Measurements from ENCODE around the gene LRRFIP2. TPM values are rescaled to one million over a fixed set of nuclear protein-coding genes. Genes with fewer than 3 reads are reported as not detected.

Gene LRRFIP2
- total RNA-seq, 1 donor from 2014 or later, result 36.4 TPM

GRCh38 chr3:37115446-37115845, 58.9 kb downstream of the LRRFIP2 start:
- DNase-seq (ENCODE audit: low spot score), result peak; percentile 39

DNA sequence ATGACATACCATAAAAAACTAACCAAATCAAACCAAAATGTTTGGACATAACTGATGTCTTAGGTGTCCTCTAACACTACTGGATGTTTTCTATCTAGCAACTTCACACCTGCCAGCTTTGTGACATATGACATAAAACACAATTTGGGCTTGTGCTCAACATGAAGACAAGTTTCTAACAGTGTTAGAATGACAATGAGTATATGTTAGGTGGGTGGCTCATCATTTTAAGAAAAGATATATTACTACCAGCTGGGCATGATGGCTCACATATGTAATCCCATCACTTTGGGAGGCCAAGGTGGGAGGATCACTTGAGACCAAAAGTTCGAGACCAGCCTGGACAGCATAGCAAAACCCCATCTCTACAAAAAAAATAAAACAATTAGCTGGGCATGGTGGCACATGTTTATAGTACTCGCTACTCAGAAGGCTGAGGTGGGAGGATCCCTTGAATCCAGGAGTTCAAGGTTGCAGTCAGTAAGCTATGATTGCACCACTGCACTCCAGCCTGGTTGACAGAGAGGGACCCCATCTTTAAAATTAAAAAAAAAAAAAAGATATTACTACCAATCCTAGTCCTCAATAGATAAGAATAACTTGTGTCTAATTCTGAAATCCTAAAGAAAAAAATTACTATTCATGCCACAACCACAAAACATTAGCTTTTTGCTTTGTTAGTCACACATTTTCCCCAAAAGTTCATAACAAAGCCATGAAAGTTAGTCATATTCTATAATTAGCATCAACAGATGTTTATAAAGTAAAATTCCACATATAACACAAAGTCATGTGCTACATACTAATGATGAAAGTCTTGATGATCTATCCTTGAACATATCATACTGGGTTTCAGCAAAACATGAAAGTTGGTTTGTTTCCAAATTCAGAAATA, 59.9 kb downstream of the LRRFIP2 start:
- peak; percentile 47 for DNase-seq (ENCODE audit: low spot score)

- DNase-seq (ENCODE audit: low spot score), result no peak
These were observed 61.4 kb downstream of the LRRFIP2 start for GRCh38 chr3:37112987-37113386.

- no peak for DNase-seq (ENCODE audit: low spot score)
These were observed 63.2 kb downstream of the LRRFIP2 start for GRCh38 chr3:37111199-37111598.

- no peak for DNase-seq (ENCODE audit: low spot score)
These were observed 66.5 kb downstream of the LRRFIP2 start for GRCh38 chr3:37107846-37108245.

DNA sequence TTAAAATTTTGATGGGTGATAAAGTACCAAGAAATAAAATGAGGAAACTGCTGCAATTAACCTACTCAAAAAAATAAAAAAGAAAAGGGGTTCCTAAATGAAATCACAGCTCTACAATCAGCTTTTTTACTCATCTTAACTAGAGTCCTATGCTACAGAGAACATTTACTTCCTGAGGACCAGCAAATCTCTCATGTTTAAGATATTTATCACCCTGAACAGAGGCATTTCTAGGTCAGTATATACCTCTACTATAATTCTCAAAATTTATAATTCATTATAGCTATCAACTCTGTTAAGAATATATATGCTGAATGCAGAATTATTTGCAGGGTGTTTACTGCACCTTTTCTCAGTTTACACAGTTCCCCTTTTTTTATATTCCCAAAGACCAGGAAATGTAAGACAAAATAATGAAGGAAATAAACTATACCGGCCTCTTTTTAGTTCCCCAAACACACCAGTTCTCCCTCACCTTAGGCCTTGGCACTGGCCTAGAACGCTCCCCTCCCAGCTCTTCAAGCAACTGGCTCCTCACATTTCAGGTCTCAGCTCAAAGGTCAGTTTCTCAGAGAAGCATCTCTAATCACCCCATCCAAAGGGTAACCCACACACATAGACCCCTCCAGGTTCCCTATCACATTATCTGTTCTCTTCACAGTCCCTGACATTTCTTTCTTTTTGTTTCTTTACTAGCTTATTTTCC, 71.1 kb downstream of the LRRFIP2 start:
- DNase-seq (ENCODE audit: low spot score), result no peak

- no peak for DNase-seq (ENCODE audit: low spot score)
These were observed 74.0 kb downstream of the LRRFIP2 start for GRCh38 chr3:37100411-37100810.

- no peak for DNase-seq (ENCODE audit: low spot score)
These were observed 74.9 kb downstream of the LRRFIP2 start for GRCh38 chr3:37099469-37099868.

DNA sequence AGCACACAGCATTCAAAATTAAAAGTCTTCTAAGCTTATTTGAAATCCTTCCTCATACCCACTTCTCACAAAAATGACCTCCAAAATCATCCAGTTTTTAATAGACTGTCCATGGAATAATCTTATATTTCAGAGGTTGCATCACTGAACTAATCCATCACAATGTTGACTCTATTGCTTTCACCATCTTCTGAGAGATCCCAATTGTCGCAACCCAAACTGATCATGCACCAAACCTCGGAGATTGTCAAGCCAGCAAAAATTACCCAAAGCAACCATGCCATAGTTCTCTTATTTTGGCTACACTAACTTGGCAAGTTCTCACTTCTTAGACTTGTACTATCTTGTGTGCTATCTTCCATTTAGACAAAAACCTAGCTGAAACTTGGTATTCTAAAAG, 75.5 kb downstream of the LRRFIP2 start:
- DNase-seq (ENCODE audit: low spot score), result no peak

DNA sequence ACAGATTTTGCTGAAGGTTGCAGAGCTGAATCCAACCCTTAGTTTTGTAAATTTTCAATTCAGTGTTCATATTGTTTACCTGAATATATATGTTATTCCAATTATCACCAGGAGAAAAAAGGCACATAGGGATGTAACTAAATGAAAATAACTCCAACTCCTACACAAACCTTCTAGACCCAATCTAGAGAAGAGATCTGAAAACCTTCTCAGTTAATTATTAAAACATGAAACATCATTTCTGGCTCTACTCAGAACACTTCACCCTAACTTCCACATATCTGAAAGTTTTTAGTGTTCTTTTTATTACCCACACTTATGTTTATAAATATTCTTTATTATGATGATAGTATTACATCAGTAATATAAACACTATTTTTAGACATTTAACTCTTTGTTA, 76.6 kb downstream of the LRRFIP2 start:
- DNase-seq (ENCODE audit: low spot score), result no peak

DNA sequence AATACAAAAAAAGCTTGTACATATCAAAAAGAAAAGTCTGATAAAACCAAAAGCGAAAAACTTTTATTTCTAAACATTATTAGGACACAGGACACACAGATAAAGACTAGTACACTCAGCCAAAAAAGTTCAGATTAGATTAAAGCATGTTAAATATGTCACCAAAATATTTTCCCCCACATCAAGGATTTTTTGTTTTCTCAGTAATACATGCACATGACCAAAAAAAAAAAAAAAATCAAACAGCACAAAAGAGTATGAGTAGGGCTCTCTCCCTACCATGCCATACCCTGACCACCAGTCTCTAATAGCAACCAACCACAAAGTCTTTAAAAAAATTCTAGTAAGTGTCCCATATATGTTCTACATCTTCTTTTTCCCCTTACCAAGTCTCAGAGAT, 77.4 kb downstream of the LRRFIP2 start:
- peak; percentile 38 for DNase-seq (ENCODE audit: low spot score)

- DNase-seq (ENCODE audit: low spot score), result peak; percentile 72
These were observed 78.1 kb downstream of the LRRFIP2 start for GRCh38 chr3:37096288-37096687.

GRCh38 chr3:37094636-37095035, 79.7 kb downstream of the LRRFIP2 start:
- DNase-seq (ENCODE audit: low spot score), result no peak

DNA sequence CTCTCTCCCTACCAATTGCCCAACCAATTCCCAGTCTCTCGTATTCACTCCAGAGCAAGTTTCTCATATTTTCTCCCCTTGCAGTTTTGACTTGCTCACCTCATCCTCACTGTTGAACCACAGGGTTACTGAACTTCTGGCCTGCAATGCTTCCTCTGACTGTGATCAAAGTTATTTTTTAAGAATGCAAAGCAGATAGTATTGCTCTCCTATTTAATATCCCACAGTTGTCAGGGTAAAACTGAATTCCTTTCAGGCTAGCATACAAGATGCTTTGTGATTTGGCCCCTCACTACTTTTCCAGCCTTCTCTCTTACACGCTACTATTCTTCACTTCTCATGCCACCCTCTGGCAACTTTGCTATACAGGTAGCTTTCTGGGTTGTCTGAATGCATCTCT, 80.9 kb downstream of the LRRFIP2 start:
- DNase-seq (ENCODE audit: low spot score), result no peak

- DNase-seq (ENCODE audit: low spot score), result no peak
These were observed 81.9 kb downstream of the LRRFIP2 start for GRCh38 chr3:37092484-37092883.

- DNase-seq (ENCODE audit: low spot score), result no peak
These were observed 86.5 kb downstream of the LRRFIP2 start for GRCh38 chr3:37087870-37088269.

DNA sequence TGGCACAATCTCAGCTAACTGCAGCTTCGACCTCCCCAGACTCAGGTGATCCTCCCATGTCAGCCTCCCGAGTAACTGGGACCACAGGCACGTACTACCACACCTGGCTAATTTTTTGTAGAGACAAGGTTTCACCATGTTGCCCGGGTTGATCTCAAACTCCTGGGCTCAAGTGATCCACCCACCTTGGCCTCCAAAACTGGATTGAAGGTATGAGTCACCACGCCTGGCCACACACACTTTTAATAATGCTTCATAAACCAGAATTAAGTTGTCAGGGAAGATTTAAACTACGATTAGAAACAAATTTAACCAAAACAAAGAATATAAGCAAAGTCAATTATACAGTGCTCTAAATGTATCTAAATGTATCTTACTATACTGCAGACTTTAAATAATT, 87.5 kb downstream of the LRRFIP2 start:
- DNase-seq (ENCODE audit: low spot score), result no peak

DNA sequence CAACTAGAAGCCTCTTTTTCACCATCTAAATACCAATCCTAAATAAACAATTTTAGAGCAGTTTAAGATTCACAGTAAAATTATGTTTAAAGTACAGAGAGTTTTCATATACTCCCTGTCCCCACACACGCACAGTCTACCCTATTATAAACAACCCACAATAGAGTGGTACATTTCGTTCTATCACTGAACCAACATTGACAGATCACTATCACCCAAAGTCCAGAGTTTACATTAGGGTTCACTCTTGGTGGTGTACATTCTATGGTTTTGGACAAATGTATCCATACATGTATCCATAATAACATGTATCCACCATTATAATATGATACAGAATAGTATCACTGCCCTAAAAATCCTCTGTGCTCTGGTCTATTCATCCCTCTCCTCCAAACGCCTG, 92.1 kb downstream of the LRRFIP2 start:
- DNase-seq (ENCODE audit: low spot score), result no peak

DNA sequence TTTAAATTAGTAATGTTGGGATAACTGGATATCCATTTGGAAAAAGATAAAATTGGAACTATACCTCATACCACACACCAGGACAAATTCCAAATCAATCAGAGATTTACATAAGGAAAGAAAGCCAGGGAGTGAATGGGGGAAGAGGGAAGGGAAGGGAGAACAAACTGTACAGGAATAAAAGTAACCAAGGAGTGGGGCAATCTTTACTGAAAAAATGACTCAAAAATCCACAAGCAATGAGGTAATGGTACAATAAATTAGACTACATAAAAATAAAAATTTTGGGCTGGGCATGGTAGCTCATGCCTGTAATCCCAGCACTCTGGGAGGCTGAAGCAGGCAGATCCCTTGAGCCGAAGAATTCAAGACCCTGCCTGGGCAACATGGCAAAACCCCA, 98.4 kb downstream of the LRRFIP2 start:
- DNase-seq (ENCODE audit: low spot score), result no peak

DNA sequence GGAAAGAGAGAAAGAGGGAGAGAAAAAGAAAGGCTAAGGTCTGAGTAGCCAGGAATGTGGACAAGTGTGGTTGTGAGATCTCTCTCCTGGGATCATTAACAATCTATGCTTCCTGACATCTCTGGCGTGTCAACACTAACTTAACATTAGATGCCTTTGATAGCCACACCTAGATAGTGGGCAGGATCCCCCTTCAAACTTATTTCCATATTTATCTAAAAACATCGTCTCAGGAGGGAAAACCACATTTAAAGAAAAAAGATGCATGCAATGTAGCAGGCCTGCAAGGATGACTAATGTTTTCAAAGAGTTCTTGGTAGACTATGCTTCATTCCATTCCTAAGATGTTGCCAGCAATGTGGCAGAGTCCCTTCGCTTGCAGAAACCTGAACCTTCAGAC, 100.2 kb downstream of the LRRFIP2 start:
- DNase-seq (ENCODE audit: low spot score), result peak; percentile 72

DNA sequence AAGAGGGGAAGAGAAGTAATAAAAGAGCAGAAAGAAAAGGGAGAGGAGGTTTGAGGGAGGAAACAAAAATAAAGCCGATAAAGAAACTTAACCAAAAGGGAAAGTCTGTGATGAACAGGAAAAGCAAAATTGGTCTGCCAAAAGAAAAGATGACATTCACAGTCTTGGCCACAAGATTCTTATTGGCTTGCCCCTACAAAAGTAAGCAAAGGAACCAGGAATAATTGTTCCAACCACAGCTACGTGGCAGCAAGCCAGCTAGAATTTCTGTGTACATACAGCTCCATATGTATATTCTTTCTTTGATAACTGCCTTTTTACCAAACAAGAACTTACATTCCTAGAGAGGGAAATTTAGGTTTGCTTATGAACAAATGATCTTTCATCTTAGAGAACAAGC, 101.5 kb downstream of the LRRFIP2 start:
- peak; percentile 38 for DNase-seq (ENCODE audit: low spot score)

DNA sequence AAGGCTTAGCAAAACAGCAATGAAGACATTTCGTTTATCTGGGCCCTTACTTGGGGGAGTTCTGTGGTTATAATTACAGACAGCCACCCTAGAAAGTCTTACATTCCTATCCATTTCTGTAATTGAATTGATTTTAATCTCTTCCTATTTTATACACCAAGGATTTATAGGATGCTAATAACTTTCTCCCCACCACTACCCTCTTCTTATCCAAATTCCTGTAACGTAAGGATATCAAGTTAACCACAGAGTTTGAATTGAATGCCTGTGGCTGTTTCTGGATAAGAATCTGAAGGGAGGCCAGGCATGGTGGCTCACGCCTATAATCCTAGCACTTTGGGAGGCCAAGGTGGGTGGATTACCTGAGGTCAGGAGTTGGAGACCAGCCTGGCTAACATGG, 102.5 kb downstream of the LRRFIP2 start:
- no peak for DNase-seq (ENCODE audit: low spot score)

DNA sequence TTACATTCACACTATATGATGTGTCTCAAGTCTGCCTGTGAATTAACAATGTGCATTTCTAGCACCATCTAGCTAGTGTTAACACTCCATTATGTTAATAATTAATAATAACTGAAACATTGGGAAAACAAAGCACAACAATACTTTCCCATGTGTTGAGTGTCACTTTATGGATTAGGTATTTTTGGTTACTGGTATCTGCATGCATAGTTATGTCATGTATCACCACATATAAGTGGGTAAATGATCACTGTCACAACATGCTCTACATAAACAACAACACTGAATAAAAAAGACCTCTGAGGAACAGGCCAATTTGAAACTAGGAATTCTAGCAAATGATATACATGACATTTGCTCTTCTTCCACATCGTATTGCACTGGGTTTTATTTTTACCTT, 106.4 kb downstream of the LRRFIP2 start:
- no peak for DNase-seq (ENCODE audit: low spot score)

All from umbilical cord (tissue), 2 donors.